Ascending aorta (tissue), 2 donors: ENCODE data around the gene CCL15. TPM values are rescaled to one million over a fixed set of nuclear protein-coding genes. Genes with fewer than 3 reads are reported as not detected.

ENCODE experiments used
- DNase-seq, 2 donors: peaks; one replicate each; pipeline ENCODE4 v3.0.0-alpha.2; 2019; ENCODE audit warnings: low spot score in 2 of 2
- H3K27ac ChIP-seq, 2 donors: fragments of 200-600 bp; sonication (generic); one replicate each; pipeline ENCODE4 v1.5.1; 2016 to 2017; ENCODE audit warnings: mild to moderate bottlenecking in 1 of 2
- H3K27me3 ChIP-seq: fragments of 200-600 bp; sonication (generic); one replicate; pipeline ENCODE4 v1.5.1; 2017
- H3K36me3 ChIP-seq, 2 donors: fragments of 200-600 bp; sonication (generic); one replicate each; pipeline ENCODE4 v1.5.1; 2016
- H3K4me1 ChIP-seq, 2 donors: fragments of 200-600 bp; sonication (generic); one replicate each; pipeline ENCODE4 v1.5.1; 2016 to 2017; ENCODE audit warnings: mild to moderate bottlenecking in 1 of 2
- H3K4me3 ChIP-seq, 2 donors: fragments of 200-600 bp; sonication (generic); one replicate each; pipeline ENCODE4 v1.5.1; 2016 to 2017; ENCODE audit warnings: mild to moderate bottlenecking in 1 of 2
- H3K9me3 ChIP-seq, 2 donors: fragments of 200-600 bp; sonication (generic); one replicate each; pipeline ENCODE4 v1.5.1; 2016
- intact Hi-C: fragments of 100-400 bp; cut with DNase I; formaldehyde crosslinking; loops from one replicate; pipeline ENCODE4 v1.15.1; 2023
- total RNA-seq: library from RNA; depleted of rRNA; stranded (reverse); fragments of >200 nt; gene quantifications from one replicate; pipeline ENCODE4 v1.1.0, GENCODE V29; 2016
- TF ChIP-seq, protein P1 (sequence below), 3 experiments: fragments of 200-600 bp in 2 of 3; fragments of 450-650 bp in 1 of 3; sonication (generic) in 2 of 3; IDR thresholded peaks; one replicate each; pipeline ENCODE4 v1.5.1; 2016 to 2019; ENCODE audit warnings: antibody characterized with exemption in 3 of 3, mild to moderate bottlenecking in 1 of 3, moderate library complexity in 1 of 3

Gene CCL15
- total RNA-seq, 1 donor from 2014 or later = not detected

DNA sequence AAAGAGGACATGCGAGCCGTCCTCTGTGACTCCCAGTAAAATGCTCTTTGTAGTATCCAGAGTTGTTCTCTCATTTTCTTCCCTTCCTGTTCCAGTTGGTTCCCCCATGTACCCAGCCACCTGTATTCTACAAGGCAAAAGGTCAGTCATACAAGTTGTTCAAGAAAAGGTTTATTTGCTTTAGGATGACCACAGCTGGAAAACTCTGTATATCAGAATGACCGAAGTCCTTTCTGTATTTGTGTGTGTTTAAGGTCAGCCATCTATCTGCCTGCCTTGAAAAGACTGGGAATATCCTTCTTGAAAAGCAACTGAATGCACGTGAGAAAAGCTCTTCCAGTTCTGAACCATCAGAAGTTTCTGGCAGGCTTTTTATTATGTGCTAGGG lies 28.4 kb downstream of the CCL15 start:
- no peaks in the 10 kb centered on the region for H3K27me3 ChIP-seq
- DNase-seq = no peak
- intact Hi-C loops = loop anchor here (10.0 kb wide), 1 partner anchor 172 kb away; no protein-coding TSS in a partner anchor
- no peak overlapping the region for H3K4me3 ChIP-seq
- no peak overlapping the region for H3K27ac ChIP-seq
- H3K36me3 ChIP-seq = no peaks in the 10 kb centered on the region
- no peaks in the 10 kb centered on the region for H3K9me3 ChIP-seq
- no peaks in the 10 kb centered on the region for H3K4me1 ChIP-seq
- TF ChIP-seq, protein P1, sequence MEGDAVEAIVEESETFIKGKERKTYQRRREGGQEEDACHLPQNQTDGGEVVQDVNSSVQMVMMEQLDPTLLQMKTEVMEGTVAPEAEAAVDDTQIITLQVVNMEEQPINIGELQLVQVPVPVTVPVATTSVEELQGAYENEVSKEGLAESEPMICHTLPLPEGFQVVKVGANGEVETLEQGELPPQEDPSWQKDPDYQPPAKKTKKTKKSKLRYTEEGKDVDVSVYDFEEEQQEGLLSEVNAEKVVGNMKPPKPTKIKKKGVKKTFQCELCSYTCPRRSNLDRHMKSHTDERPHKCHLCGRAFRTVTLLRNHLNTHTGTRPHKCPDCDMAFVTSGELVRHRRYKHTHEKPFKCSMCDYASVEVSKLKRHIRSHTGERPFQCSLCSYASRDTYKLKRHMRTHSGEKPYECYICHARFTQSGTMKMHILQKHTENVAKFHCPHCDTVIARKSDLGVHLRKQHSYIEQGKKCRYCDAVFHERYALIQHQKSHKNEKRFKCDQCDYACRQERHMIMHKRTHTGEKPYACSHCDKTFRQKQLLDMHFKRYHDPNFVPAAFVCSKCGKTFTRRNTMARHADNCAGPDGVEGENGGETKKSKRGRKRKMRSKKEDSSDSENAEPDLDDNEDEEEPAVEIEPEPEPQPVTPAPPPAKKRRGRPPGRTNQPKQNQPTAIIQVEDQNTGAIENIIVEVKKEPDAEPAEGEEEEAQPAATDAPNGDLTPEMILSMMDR (IDR thresholded peaks at IDR 0.05) = no peak

DNA sequence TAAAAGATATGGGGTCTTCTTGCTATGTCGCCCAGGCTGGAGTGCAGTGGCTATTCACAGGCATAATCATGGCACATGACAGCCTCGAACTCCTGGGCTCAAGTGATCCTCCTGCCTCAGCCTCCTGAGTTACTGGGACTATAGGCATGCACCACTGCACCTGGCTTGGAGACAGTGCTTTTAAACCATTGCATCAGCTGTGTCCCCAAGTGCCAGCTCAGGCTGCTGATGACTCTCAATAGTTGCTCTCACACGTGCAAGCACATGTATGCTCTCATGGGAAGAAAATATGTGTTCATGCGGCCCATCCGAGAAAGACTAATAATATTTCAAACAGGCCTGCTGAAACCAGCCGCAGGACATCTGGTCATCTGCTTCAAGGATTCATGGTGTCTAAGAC lies 28.8 kb downstream of the CCL15 start:
- TF ChIP-seq, protein P1 (IDR thresholded peaks at IDR 0.05) = no peak
- Histone ChIP-seq H3K27ac (no peak overlapping the region), H3K4me1 (no peaks in the 10 kb centered on the region), H3K36me3 (no peaks in the 10 kb centered on the region), H3K9me3 (no peaks in the 10 kb centered on the region), H3K4me3 (no peak overlapping the region), H3K27me3 (no peaks in the 10 kb centered on the region)
- intact Hi-C loops = loop anchor here (10.0 kb wide), 1 partner anchor 172 kb away; no protein-coding TSS in a partner anchor
- no peak for DNase-seq

DNA sequence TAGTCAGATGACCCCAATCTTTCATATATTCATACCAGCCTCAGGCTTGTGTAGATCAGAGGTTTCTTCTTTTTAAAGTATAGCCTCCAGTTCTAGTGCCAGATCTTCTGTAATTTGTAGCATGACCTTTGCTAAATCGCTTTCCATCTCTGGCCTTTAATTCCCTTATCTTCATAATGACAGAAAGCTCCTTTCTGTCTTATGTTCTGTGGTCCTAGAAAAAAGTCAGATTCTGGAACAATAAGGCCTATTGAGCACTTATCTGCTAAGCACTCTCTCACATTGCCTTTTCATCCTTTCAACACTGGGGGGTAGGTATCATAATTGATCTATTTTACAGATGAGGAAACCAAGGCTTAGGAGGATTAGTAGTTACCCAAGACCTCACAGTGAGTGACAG lies 29.3 kb downstream of the CCL15 start:
- no peaks in the 10 kb centered on the region for H3K9me3 ChIP-seq
- H3K27me3 ChIP-seq = no peaks in the 10 kb centered on the region
- DNase-seq = no peak
- intact Hi-C loops = loop anchor here (10.0 kb wide), 1 partner anchor 173 kb away; no protein-coding TSS in a partner anchor
- TF ChIP-seq, protein P1 (IDR thresholded peaks at IDR 0.05) = no peak
- H3K27ac ChIP-seq = no peak overlapping the region
- H3K36me3 ChIP-seq = no peaks in the 10 kb centered on the region
- no peak overlapping the region for H3K4me3 ChIP-seq
- no peaks in the 10 kb centered on the region for H3K4me1 ChIP-seq

DNA sequence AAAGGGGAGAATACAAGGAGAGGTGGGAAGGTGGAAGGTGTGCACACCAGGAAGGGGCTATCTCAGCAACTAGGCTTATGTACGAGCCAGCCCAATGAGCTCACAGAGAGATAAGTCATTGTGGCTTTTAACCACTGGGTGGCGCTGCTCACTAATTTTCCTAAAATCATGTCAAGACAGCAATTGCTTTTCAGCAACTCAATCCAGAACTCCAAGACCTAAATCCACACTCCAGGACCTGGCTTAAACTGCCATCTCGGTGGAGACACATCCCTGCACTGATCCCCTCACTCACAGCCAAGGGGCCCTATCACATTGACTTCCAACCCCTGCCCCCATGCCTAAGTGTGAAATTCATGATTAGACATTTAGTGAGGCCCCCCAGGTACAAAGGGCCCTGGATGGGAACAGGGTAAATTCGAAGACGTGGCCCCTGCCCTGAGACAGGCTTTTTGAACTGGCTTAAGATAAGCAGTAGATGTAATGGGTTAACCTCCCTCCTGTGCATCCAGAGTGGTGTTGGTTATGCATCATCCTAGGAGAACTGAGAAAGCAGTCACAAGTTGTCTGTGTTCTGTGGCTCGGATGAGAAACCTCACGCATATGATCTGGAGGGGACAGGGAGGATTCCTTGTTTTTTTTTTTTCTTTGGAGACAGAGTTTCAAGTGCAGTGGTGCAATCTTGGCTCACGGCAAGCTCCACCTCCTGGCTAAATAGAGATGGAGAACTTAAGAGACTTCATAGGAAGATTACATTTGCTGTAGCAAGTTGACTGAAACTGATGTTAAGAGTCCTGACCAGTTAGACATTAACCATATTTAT lies 31.6 kb downstream of the CCL15 start:
- H3K4me3 ChIP-seq = no peak overlapping the region
- intact Hi-C loops = loop anchor here (1.0 to 10.0 kb wide), 2 partner anchors 175 to 514 kb away; no protein-coding TSS in a partner anchor
- TF ChIP-seq, protein P1 (IDR thresholded peaks at IDR 0.05) = peak; percentile 49 to 59 (median 51)
- H3K27me3 ChIP-seq = no peaks in the 10 kb centered on the region
- DNase-seq = peak in 1 of 2 donors; percentile 84
- H3K9me3 ChIP-seq = no peaks in the 10 kb centered on the region
- H3K36me3 ChIP-seq = no peaks in the 10 kb centered on the region
- no peaks in the 10 kb centered on the region for H3K4me1 ChIP-seq
- no peak overlapping the region for H3K27ac ChIP-seq

DNA sequence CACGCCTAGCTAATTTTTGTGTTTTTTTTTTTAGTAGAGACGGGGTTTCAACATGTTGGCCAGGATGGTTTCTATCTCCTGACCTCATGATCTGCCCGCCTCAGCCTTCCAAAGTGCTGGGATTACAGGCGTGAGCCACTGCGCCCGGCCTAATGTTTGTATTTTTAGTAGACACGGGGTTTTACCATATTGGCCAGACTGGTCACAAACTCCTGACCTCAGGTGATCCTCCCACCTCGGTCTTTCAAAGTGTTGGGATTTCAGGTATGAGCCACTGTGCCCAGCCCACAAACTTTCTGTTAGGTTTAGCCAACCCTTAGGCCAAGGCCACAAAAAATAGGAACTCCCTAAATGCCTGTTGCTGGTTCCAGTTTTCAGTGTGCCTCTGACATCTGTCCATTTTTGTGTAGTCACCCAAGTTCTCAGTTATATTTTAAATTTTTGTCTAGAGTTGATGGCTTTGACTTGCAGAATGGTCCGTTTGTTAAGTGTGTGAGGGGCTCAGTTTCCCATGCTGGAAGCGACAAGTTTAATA lies 32.8 kb downstream of the CCL15 start:
- no peaks in the 10 kb centered on the region for H3K4me1 ChIP-seq
- no peak overlapping the region for H3K27ac ChIP-seq
- no peak overlapping the region for H3K4me3 ChIP-seq
- intact Hi-C loops = loop anchor here (1.0 kb wide), 1 partner anchor 515 kb away; no protein-coding TSS in a partner anchor
- H3K27me3 ChIP-seq = no peaks in the 10 kb centered on the region
- DNase-seq = no peak
- no peaks in the 10 kb centered on the region for H3K9me3 ChIP-seq
- TF ChIP-seq, protein P1 (IDR thresholded peaks at IDR 0.05) = no peak
- no peaks in the 10 kb centered on the region for H3K36me3 ChIP-seq
